HG03565 (cell line): ENCODE measurements around the gene SERPINA3.
"Not testable (repeated sequence)": the region's sequence is repeated elsewhere in the genome, so short reads cannot be mapped to it uniquely, and the experiment has no call there.

ENCODE experiments used
- ATAC-seq: cut with Tn5 transposase; IDR thresholded peaks from one replicate; pipeline ENCODE4 v1.9.1; 2021; ENCODE audit warnings: mild to moderate bottlenecking, moderate library complexity; ENCODE audit not compliant: unreplicated experiment

The SERPINA3 gene

DNA sequence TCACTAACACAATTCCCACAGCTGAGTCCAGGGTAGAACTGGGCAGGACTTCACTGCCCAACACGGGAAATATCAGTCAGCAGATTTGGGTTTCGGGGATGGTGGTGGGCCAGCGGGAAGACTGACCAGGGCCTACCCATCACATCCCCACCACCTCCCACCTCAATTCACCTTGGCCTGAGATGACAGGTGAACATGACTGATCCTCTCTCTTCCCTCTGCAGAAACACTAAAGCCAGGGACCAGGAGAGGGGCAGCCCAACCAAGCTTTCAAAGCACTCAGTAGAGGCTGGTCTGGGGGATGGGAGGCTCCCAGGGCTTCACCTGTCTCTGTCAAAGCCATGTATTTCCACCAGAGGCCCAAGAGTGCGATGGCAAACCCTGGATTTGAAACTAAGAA lies 28.6 kb upstream of the SERPINA3 start:
- ATAC-seq: no peak

DNA sequence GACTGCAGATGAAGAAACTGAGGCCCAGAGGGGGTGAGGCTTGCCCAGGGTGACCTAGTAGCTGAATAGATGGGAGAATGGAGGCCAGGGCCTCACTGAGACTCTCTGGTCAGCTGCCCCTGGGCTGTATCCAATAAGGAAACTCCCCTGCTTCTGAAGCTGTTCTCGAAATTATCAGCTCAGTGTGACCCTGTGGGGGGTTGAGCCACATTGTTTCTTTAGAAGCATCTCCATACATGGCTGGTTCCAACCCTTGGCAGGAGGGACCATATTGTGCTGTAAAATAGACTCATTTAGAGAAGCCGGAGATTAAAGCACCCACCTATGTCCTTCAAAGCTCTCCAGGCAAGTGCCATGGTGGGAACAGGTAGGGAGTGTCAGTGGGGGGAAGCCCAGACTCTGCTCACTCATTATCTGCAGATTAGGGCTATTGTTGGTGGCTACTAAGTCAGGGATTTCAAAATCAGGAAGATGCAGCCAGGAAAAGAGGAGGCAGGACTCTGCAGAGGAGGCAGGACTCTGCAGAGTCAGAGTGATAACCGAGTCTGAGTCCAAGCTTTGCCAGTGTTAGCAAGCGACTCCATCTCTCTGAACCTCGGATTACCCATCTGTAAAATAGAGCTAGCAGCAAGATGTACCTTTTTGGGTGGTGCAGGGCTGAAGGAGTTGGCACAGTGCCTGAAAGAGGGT lies 27.5 kb upstream of the SERPINA3 start:
- no peak for ATAC-seq

DNA sequence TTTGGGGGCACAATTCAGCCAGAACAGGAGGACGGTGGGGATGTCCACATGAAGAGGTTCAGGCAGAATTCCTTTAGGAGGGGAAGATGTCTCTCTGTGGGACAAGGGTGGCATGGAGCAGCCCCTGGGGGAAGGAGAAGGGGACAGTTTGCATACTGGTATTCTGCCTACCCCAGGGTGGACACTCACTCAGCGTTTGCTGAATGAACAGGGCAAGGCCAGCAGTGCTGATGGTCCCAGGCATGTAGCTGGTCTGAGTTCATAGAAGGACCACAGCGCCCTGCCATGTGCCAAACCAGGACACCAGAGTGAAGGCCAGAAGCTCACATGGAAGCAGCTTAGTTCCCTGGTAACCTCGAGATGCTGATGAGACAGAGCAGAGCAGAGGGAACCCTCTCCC lies 25.6 kb upstream of the SERPINA3 start:
- ATAC-seq: no peak

DNA sequence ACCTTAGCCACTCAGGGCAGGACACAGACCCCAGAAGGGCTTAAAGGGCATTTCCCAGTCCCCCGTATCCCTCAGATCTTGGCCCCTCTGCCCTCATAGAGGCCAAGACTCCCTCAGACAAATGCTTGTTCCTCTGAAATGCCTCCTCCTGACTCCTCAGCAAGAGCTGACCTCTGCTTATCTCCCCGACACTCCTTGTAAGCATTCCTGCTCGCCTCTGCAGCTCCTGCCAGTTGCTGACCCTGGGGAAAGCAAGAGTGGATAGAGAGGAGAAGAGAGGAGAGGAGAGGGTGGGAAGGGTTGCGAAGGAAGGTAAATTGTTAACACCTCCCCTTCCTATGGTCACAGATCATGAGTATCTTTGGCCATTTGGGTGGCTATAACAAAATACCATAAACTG lies 23.9 kb upstream of the SERPINA3 start:
- ATAC-seq: no peak

DNA sequence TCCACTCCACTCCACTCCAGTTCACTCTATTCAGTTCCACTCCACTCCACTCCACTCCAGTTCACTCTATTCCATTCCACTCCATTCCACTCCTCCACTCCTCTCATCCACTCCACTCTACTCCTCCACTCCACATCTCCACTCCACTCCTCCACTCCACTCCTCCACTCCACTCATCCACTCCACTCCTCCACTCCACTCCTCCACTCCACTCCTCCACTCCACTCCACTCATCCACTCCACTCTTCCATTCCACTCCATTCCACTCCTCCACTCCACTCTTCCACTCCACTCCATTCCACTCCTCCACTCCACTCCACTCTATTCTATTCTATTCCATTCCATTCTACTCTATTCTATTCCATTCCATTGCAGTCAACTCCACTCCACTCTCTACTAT lies 21.1 kb upstream of the SERPINA3 start:
- no peak for ATAC-seq

DNA sequence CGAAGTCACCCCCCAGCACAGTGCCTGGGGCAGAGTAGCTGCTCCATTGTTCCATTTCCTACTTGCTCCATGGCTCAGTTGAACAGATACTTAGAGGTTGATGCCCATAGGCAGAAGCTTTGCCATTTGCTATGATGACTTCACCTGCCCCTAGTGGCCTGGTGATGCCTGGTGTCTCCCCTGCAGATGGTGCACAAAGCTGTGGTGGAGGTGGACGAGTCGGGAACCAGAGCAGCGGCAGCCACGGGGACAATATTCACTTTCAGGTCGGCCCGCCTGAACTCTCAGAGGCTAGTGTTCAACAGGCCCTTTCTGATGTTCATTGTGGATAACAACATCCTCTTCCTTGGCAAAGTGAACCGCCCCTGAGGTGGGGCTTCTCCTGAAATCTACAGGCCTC lies 20.3 kb upstream of the SERPINA3 start:
- ATAC-seq: no peak

DNA sequence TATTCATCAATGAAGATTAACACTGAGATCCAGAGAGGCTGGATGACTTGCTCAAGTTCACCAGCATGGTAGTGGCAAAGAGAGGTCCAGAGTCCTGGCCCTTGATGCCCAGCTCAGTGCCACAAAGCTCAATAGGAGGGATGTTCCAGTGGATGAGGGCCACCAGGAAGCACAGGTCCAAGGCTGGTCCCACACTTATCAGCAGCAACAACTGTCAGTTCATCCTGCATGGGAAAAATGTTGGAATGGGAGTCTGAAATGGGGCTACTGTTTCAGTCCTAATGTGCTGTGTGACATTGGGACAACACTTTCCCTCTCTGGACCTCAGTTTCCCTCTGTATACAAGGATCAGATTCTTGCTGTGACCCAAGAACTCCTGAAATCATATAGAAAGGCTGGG lies 19.7 kb upstream of the SERPINA3 start:
- no peak for ATAC-seq

DNA sequence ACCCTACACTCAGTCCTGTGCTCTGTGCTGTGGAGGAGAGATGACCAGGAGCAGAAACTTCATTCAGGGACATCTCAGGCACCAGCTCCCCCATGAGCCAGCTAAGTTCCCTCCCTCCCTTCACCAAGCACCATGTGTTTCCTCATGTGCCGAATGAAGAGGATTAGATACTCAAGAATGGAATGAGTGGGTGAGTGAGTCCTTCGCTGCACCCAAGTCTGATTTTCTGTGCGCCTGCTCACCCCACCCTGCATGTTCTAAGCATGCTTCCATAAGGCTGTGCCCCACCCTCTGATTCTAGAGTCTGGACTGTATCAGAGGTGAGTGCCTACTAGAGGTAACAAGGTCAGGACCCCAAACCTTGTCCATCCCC lies 18.8 kb upstream of the SERPINA3 start:
- ATAC-seq: no peak

DNA sequence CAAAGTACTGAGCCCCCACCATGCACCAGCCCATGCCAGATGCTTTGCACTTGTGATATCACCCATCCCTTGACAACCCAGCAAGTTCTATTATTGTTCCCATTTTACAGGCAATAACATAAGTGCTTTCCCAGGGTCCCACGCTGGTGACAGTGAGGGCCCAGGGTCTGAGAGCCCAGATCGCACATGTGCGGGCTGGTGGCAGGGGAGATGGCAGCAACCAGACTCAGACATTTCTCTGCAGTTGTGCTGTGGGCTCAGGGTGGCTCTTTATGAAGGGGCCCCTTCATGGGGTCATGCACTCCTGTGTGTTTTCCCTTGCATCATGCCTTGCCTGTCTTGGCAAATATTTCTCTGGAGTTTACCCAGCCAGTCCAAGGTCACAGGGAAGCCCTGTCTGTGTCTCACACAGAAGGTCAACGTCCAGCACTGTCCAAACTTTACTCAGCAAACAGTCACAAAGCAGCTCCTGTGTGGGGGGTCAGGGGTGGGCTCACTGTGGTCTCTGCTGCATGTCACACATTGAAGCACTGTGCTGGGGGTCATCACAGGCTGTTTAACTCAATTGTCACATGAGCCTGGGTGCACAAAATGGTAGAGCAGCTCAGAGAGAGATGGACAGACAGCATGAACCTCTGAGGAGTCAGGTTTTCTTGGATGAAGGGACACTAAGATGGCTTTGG lies 18.3 kb upstream of the SERPINA3 start:
- ATAC-seq: no peak

DNA sequence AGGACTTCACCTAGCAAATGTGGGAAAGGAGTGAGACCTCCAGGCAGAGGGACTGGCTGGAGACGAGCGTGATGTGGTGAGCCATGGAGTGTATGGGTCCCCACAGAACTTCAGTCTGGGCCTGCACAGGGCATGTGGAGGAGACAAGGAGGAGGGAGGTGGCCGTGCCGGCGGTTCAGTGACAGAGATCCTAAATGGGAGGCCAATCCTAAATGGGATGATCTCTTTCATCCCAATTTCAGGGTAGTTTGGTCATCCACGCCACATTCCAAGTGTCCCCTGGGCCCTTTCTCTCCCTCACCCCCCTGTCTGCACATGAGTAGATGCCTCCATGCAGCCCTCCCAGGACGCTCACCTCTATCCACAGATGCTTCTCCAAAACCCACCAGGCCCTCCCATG lies 17.8 kb upstream of the SERPINA3 start:
- ATAC-seq: no peak

DNA sequence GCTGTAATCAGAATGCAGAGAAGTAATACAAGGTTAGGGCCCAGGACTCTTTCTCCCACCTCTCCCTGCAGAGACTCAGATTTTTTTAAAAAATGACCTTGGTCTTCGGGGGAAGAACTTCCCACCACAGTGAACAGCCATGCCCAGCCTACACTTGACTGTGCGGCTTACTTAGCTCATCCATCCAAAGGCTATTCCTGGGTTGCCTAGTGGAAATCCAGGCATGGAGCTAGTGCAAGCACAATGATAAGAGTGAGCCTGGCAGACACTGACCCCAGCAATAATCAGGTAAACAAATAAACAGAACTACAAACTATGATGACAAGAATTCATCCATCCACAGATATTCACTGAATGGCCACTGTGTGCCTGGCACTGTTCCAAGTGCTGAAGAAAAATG lies 16.3 kb upstream of the SERPINA3 start:
- ATAC-seq: no peak

DNA sequence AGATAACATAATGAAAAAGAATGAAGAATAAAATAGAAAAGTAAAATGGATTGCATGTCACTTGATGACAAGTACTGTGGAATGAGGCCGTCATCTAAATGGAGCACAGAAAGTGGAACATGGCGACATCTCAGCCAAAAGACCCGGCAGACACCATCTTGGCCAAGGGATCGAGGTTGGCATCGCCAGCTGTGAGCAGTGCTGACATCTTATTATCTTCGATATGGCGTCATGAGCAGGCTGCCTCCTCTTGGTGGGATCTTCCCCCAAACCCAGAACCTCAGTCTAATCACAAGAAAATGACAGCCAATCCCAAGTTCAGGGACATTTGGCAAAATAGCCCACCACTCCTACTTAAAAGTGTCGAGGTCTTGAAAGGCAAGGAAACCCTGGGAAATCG lies 15.8 kb upstream of the SERPINA3 start:
- no peak for ATAC-seq

DNA sequence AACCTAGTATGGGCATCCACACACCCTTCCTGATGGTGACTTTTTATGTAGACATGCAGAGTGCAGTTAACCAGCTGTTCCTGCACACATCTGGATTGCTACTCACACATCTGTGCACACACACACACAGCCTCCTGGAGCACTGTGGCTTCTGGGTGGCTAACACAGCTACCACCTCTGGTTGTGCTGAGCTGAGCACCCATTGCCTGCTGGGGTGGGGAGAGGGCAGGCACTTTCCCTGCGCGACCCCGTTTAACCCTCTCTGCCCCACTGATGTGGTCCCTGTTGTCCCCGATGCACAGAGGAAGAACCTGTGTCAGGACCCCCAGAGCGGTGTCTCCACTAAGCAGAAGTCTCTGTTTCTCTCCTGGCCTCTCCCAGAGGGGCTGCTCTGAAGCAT lies 14.4 kb upstream of the SERPINA3 start:
- ATAC-seq: no peak

DNA sequence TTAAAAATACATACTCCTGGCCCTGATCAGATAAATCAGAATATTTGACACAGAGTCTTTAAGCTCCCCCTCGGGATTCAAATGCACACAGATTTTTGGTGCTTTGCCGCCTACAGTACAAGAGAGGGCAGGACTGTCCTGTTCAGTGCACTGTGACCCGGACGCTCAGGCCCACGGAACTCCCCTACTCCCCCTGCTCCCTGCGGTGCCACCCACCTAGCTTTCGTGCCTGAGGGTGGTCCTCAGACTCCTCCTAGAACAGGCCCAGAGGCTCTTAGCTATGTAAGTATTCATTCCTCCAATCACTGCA lies 13.7 kb upstream of the SERPINA3 start:
- no peak for ATAC-seq

DNA sequence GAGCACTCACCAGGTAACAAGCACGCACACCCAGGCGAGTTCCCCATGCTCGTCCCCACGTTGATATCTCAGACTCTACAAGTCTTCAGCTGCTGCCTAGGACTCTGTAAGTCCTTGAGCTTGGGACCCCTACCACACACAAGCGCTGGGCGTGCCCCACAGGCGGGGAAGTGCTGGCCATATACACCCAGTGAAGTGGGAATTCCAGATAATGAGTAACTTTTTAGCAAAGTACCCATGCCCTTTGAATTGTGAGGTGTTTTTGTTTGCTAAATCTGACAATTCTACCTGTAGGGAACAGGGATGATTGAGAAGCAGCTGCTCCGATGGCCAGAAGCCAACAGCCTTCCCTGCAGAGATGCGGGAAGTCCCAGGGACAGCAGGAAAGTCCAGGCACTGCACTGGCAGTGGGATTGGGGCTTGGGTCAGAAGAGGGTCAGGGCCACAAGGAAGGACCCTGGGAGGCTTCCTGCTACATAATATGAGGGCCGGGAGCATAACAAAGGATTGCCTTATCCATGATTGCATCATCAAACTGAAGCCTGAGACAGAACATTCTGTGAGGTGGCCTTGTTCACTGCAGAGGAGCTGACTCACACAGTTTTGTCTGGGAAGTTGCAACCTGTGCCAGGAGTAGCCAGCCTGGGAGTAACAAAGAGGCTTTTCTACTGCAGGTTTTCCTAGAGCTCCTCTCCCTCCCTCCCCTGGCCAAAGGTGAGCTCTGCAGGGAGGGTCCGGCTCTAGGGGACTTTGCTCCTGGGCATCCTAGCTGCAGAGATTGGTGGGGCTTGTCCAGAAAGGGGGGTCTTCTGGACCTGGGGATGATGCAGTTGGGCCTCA lies 13.2 kb upstream of the SERPINA3 start:
- no peak for ATAC-seq

DNA sequence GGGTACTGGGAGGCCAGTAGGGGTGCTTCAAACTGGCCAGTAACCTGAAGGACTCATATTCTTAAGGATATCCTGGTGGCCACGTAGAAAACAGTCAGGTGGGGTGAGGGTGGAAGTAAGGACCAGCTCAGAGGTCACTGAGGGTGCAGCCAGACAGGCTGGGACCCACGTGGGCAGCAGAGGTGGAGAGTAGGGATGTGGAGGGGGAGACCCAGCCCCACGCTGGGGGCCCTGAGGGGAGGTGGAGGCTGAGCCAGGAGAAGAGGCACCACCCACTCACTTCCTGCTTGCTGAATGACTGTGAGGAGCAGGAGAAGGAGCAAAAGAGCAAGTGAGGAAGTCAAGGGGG lies 12.6 kb upstream of the SERPINA3 start:
- no peak for ATAC-seq

DNA sequence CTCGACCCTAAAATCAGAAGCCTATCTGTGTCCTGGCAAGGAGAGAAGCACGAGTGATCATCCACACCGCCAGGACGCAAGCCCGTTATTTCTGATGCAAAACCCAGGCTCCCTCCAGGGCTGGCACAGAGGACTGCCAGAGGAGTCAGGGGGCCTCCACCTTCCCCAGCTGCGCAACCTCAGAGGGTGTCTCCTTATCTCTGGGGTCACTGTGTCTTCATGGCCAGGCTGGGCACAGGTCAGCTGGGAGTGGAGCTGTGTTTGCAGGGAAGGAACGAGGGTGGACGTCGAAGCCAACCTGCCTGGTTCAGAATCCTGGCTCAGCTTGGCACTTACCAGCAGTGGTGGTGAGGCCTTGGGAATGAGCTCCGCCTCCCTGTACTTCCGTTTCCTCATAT lies 12.0 kb upstream of the SERPINA3 start:
- no peak for ATAC-seq

DNA sequence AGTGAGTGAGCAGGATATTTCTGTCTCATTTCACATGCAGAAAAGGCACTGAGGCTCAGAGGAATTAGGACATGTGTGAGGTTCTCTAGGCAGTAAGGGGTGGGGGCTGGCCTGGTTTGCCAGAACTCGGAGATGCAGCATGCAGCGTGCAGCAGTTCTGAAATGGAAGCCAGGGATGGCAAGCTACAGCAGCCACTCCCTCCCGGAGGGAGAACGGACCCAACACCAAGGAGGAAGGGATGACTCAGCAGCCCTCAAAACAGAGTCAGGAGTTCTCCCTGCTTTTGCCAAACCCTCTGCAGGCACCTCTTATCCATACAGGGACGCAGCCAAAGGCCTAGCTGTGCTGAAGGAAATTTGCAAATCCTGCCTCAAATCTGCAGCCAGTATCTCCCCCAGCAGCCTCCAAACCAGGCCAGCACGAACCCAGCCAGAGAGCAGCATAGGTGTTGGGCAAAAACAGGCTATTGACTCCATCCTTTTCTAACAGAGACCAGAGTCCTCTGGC lies 10.3 kb upstream of the SERPINA3 start:
- no peak for ATAC-seq

DNA sequence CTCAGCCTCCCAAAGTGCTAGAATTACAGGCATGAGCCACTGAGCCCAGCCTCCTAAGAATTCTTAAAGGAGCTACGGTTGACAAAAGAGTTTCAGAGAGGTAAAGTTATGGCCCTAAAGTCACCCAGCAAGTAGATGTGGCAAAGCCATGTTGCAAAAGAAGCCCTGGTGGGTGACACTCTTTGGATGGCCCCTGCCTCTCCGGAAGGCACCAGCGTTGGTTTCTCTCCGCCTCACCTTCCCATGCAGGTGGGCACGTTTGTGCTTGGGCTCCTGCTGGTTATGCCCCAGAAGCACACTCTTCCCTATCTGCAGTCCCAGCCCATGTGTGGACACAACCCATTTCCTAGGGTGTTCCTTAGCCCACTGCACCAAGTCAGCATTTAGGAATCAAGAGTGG lies 9.5 kb upstream of the SERPINA3 start:
- ATAC-seq: no peak

DNA sequence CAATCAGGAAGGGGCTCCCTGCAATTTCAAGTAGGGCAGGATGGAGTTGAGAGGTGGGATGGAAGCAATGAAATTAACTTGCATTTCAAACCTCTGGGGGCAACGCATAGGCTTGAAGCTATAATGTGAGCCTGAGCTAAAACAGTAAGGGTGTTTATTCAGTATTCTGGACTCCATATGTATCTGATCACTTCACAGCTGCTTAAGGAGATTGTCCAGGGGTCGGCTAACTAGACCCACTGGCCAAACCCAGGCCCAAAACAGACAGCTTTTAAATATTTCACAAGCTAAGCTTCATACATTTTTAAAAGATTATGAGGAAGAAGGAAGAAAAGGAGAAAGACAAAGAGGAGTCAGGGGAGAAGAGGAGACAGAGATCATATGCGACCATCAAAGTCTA lies 6.8 kb upstream of the SERPINA3 start:
- ATAC-seq: no peak

DNA sequence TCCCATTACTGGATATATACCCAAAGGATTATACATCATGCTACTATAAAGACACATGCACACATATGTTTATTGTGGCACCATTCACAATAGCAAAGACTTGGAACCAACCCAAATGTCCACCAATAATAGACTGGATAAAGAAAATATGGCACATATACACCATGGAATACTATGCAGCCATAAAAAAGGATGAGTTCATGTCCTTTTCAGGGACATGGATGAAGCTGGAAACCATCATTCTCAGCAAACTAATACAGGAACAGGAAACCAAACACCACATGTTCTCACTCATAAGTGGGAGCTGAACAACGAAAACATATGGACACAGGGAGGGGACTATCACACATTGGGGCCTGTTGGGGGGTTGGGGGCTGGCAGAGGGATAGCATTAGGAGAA lies 3.2 kb upstream of the SERPINA3 start:
- not testable (repeated sequence) for ATAC-seq

DNA sequence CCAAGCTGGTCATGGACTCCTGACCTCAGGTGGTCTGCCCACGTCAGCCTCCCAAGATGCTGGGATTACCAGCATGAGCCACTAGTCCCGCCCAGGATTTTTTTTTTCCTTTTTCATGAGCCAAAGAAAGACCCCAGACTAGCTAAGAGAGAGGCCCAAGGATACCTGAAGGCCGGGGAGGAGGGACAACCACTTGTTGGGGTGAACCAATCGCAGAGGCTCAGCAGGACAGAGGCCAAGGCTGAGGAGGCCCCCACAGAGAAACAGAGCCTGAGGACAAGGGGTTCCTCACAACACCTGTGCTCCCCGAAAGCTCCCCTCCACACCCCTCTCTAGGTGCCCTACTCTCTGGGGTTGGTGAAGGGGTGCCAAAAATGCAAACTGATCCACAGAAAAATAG lies 1.0 kb upstream of the SERPINA3 start:
- no peak for ATAC-seq
